Natural killer cell (primary cell): ENCODE data around the gene CCL21. TPM values are rescaled to one million over a fixed set of nuclear protein-coding genes. Genes with fewer than 3 reads are reported as not detected.
A peak's percentile ranks its signal among the peaks of the same experiment; 100 is the strongest.

Experiments
- ATAC-seq, 3 donors: fragments of 150-1000 bp in 2 of 3; fragments of 200-7000 bp in 1 of 3; cut with Tn5 transposase; 1 replicate in 1 of 3; 2 replicates in 2 of 3; pipeline ENCODE4 v1.10.0; 2021; ENCODE audit warnings: mild to moderate bottlenecking in 2 of 3, moderate library complexity in 2 of 3
- DNase-seq, 2 donors: peaks; one replicate each; pipeline versions ENCODE4 v3.0.0 to v3.0.0-alpha.2; 2013 to 2021; ENCODE audit warnings: mixed read lengths in 1 of 2
- H3K27ac ChIP-seq: one replicate; pipeline ENCODE4 v1.5.1; 2013; ENCODE audit warnings: mild to moderate bottlenecking, low read length
- H3K27me3 ChIP-seq: one replicate; pipeline ENCODE4 v1.6.1; 2013; ENCODE audit warnings: low read length; ENCODE audit not compliant: control insufficient read depth, insufficient read depth
- H3K36me3 ChIP-seq: one replicate; pipeline ENCODE4 v1.6.1; 2013; ENCODE audit warnings: low read length; ENCODE audit not compliant: control insufficient read depth, insufficient read depth
- H3K4me1 ChIP-seq: one replicate; pipeline ENCODE4 v1.6.1; 2013; ENCODE audit warnings: low read length; ENCODE audit not compliant: control insufficient read depth, insufficient read depth
- H3K4me3 ChIP-seq: one replicate; pipeline ENCODE4 v1.5.1; 2013; ENCODE audit warnings: low read length
- H3K9me3 ChIP-seq: one replicate; pipeline ENCODE4 v1.6.1; 2013; ENCODE audit warnings: low read length; ENCODE audit not compliant: control insufficient read depth, insufficient read depth
- H3K27ac Mint-ChIP-seq, 2 donors: one replicate each; pipeline ENCODE4 v1.8.0; 2022; ENCODE audit warnings: mild to moderate bottlenecking in 2 of 2, mixed read lengths in 2 of 2, moderate library complexity in 1 of 2
- H3K27me3 Mint-ChIP-seq, 2 donors: one replicate each; pipeline ENCODE4 v1.8.0; 2022; ENCODE audit warnings: low read depth in 2 of 2, mixed read lengths in 2 of 2
- H3K36me3 Mint-ChIP-seq: one replicate; pipeline ENCODE4 v1.8.0; 2022; ENCODE audit warnings: mixed read lengths
- H3K4me1 Mint-ChIP-seq, 2 donors: one replicate each; pipeline ENCODE4 v1.8.0; 2022; ENCODE audit warnings: mixed read lengths in 2 of 2
- H3K4me3 Mint-ChIP-seq: one replicate; pipeline ENCODE4 v1.8.0; 2022; ENCODE audit warnings: mild to moderate bottlenecking, moderate library complexity, mixed read lengths
- H3K9me3 Mint-ChIP-seq, 2 donors: one replicate each; pipeline ENCODE4 v1.8.0; 2022; ENCODE audit warnings: mixed read lengths in 2 of 2
- CTCF ChIP-seq: fragments of 200-600 bp; IDR thresholded peaks from one replicate; pipeline ENCODE4 v1.8.0; 2022; ENCODE audit warnings: antibody characterized with exemption
- WGBS: methylation state at CpG from one replicate; pipeline ENCODE4 v1.1.7; 2013; ENCODE audit warnings: missing lambda C conversion rate; ENCODE audit not compliant: insufficient coverage; 5-methylcytosine and 5-hydroxymethylcytosine counted together
- intact Hi-C: fragments of 100-400 bp; cut with micrococcal nuclease; formaldehyde crosslinking; loops from one replicate; pipeline ENCODE4 v1.14.2; 2022
- total RNA-seq, 4 donors: library from RNA; stranded (reverse); fragments of 120-200 nt in 1 of 4; gene quantifications; one replicate each; pipeline versions ENCODE4 v1.2.3 to v1.2.4, GENCODE V29; 2013 to 2022

The CCL21 gene
- total RNA-seq, 3 donors from 2014 or later (not counting 1 experiment from before 2014, with no cell fraction given), result not detected

GRCh38 chr9:34709196-34709978 lies 549 bp downstream of the CCL21 start:
- Mint-ChIP-seq H3K4me1 (no peaks in the 10 kb centered on the region), H3K27ac (no peak overlapping the region), H3K27me3 (peaks cover 16 to 27% of the 10 kb centered on the region in 2 donors), H3K4me3 (no peak overlapping the region), H3K9me3 (no peaks in the 10 kb centered on the region), H3K36me3 (no peaks in the 10 kb centered on the region)
- no peaks in the 10 kb centered on the region for H3K27me3 ChIP-seq
- no peaks in the 10 kb centered on the region for H3K9me3 ChIP-seq
- WGBS, result 95% methylated on average over 9 of the region's 9 CpGs
- no peak for TF ChIP-seq CTCF
- no peaks in the 10 kb centered on the region for H3K36me3 ChIP-seq
- H3K4me3 ChIP-seq, result no peak overlapping the region
- DNase-seq (no peak), ATAC-seq (no peak)
- intact Hi-C loops, result no loop called here
- no peak overlapping the region for H3K27ac ChIP-seq
- no peaks in the 10 kb centered on the region for H3K4me1 ChIP-seq

DNA sequence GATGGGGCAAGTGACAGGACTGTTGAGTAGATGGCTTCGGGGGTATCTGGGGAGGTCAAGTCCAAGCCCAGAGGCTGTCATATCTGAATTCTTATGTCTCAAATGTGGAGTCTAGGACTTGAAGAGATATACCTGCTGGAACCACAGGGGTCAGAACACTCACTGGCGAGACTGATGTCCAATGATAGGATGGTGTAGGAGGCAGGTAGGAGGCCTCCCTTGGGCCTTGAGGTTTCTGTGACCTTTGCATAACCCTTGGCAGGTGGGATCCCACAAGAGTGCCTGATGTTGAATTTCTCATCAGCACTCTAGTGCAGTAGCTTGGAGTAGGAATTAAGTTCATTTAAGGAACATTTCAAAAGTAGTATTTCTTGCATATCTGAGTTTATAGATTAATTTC lies 2.8 kb downstream of the CCL21 start:
- Mint-ChIP-seq H3K27me3 (peaks cover 6 to 9% of the 10 kb centered on the region in 2 donors), H3K9me3 (no peaks in the 10 kb centered on the region), H3K36me3 (no peaks in the 10 kb centered on the region), H3K4me1 (peaks cover 1 to 2% of the 10 kb centered on the region in 2 donors), H3K4me3 (no peak overlapping the region), H3K27ac (no peak overlapping the region)
- Histone ChIP-seq H3K9me3 (no peaks in the 10 kb centered on the region), H3K27ac (no peak overlapping the region), H3K36me3 (no peaks in the 10 kb centered on the region), H3K4me1 (no peaks in the 10 kb centered on the region), H3K27me3 (no peaks in the 10 kb centered on the region), H3K4me3 (no peak overlapping the region)
- intact Hi-C loops, result no loop called here
- no peak for TF ChIP-seq CTCF
- DNase-seq (no peak), ATAC-seq (no peak)
- WGBS, result 80% methylated on average over 2 of the region's 2 CpGs

DNA sequence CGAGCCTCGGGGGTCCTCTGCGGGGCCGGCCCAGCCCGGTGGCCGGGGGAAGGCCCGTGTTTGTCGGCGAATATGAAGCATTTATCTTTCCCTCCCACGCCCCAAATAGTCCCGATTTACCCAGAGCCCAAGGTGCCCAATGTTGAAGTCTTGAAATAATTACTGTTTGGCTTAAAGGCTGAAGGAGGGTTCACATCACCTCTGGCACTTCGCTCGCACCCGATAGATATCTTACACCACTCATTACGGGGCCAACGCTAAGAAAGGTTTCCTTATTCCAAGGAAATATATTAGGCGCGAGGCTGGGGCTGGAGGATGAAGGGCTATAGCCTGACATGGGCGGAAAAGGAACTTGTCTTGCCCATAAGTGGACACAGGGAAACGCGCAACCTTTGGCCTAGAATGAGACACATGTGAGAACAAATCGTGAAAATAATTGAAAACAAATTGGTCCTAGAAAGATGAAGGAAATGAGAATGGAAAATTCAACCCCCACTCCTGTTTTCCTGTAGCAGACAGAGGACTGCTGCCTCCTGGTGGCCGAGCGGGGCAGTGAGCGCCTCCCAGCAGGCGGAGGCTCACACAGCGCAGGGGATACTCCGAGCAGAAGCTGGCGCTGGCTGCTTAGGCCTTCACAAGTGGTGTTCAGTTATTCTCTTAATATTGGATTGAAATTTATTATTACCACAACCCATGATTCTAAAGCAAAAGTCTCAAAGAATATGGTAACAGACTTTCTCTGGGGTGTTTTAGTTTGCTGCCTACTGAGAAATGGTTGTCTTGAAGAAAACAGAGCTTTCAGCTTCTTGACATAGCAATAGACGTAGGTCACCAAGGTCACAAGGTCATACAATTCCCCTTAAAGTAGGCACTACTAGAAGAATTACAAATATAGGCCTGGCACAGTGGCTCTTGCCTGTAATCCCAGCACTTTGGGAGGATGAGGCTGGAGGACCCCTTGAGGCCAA lies 7.9 kb downstream of the CCL21 start:
- no peaks in the 10 kb centered on the region for H3K9me3 ChIP-seq
- no peak overlapping the region for H3K27ac ChIP-seq
- no peaks in the 10 kb centered on the region for H3K36me3 ChIP-seq
- H3K4me1 Mint-ChIP-seq, result peaks cover 5 to 21% of the 10 kb centered on the region in 2 donors
- H3K9me3 Mint-ChIP-seq, result no peaks in the 10 kb centered on the region
- 8% methylated on average over 23 of the region's 30 CpGs for WGBS
- peak overlapping the region; percentile 33 for H3K4me3 ChIP-seq
- peak; percentile 70 to 87 for DNase-seq
- H3K4me1 ChIP-seq, result peaks cover 11% of the 10 kb centered on the region
- TF ChIP-seq CTCF, result peak; percentile 89
- ATAC-seq, result peak; percentile 81 to 86 (median 82)
- peak overlapping the region; percentile 72 for H3K4me3 Mint-ChIP-seq
- peaks cover 8% of the 10 kb centered on the region for H3K27me3 ChIP-seq
- peaks cover 14 to 22% of the 10 kb centered on the region in 2 donors for H3K27me3 Mint-ChIP-seq
- peak overlapping the region in 1 of 2 donors; percentile 59 for H3K27ac Mint-ChIP-seq
- no peaks in the 10 kb centered on the region for H3K36me3 Mint-ChIP-seq
- intact Hi-C loops, result loop anchor here (1.0 kb wide), 1 partner anchor 38 kb away; no protein-coding TSS in a partner anchor
